ENCODE data around the gene GNAZ.

GNAZ gene

DNA sequence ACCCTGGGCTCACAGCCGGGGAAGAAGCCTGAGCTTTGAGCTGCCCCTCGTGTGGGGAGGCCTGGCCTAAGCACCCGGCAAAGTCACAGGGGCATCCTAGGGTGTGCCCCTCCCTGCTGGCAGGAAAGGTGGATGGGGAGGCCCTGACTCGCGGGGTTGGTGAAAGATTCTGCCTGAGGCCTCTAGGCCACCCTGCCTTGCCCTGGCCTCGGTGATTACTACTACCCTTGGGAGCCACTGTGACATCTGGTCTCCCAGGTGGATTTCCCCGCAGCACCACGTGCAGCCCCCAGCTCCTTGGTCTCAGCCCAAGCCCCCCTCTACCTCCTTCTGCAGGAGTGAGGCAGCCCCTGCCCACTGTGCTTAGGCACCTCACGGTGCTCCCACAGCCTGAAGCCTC, 23.9 kb downstream of the GNAZ start:
- no peak overlapping the region for H3K4me3 ChIP-seq (ENCODE audit: low read depth, low read length)
- no peak for DNase-seq (ENCODE audit: low read depth, low spot score)
- TF ChIP-seq, protein P1, sequence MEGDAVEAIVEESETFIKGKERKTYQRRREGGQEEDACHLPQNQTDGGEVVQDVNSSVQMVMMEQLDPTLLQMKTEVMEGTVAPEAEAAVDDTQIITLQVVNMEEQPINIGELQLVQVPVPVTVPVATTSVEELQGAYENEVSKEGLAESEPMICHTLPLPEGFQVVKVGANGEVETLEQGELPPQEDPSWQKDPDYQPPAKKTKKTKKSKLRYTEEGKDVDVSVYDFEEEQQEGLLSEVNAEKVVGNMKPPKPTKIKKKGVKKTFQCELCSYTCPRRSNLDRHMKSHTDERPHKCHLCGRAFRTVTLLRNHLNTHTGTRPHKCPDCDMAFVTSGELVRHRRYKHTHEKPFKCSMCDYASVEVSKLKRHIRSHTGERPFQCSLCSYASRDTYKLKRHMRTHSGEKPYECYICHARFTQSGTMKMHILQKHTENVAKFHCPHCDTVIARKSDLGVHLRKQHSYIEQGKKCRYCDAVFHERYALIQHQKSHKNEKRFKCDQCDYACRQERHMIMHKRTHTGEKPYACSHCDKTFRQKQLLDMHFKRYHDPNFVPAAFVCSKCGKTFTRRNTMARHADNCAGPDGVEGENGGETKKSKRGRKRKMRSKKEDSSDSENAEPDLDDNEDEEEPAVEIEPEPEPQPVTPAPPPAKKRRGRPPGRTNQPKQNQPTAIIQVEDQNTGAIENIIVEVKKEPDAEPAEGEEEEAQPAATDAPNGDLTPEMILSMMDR (IDR thresholded peaks at IDR 0.05; ENCODE audit: low read depth, low read length), result no peak
- in situ Hi-C loops (cut with HindIII; ENCODE audit: low sequenced_read_pairs), result no loop called here

DNA sequence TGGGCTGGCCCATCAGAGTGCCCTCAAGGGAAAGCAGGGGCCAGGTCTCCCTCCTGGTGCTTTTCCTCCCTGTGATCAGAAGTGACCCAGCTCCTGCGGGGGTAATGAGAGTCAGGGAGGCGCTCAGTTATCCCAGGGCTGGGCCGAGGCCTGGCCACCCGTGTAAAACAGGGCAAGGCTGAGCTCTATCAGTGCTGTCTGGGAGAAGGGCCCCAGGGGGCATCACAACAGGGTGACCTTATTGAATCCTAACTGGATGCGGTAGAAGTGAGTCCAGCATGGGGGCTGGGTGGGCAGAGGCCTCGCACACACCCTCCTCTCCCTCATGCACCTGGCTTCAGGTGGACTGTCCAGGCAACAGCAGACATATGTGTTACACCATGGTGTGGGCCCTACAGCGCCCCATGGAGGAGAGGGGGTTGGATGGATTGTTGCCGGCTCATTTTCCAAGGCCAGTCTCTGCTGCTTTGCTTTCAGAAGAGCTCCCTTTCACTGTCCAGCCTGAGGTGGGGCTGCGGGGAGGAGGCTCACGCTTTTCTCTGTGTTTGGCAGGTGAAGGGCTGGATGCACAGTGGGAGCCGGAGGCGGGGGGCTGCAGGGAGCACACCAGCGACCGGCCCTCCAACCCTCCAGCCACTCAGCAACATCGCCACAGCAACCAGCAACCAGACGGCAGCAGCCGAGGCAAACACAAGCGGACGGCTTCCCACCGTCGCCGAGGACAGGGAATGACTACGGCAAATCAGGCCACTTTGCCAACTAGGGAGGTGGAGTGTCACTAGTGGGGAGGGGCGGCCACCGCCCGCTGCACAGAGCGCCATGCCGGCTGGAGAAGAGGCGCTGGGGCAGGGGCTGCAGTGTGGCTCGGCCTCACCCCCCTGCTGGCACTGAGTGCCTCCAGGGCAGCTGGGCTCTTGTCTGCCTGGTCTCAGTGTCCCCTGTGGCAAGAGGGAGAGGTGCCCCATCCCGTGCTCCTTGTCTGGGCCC, 24.7 kb downstream of the GNAZ start:
- in situ Hi-C loops (cut with HindIII; ENCODE audit: low sequenced_read_pairs), result no loop called here
- DNase-seq (ENCODE audit: low read depth, low spot score), result no peak

DNA sequence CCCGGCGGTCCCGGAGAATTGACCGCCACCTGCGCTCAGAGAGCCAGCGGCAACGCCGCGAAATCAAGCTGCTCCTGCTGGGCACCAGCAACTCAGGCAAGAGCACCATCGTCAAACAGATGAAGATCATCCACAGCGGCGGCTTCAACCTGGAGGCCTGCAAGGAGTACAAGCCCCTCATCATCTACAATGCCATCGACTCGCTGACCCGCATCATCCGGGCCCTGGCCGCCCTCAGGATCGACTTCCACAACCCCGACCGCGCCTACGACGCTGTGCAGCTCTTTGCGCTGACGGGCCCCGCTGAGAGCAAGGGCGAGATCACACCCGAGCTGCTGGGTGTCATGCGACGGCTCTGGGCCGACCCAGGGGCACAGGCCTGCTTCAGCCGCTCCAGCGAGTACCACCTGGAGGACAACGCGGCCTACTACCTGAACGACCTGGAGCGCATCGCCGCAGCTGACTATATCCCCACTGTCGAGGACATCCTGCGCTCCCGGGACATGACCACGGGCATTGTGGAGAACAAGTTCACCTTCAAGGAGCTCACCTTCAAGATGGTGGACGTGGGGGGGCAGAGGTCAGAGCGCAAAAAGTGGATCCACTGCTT, 25.5 kb downstream of the GNAZ start:
- no peak for DNase-seq (ENCODE audit: low read depth, low spot score)
- TF ChIP-seq, protein P1 (IDR thresholded peaks at IDR 0.05; ENCODE audit: low read depth, low read length), result no peak
- H3K4me3 ChIP-seq (ENCODE audit: low read depth, low read length), result no peak overlapping the region
- in situ Hi-C loops (cut with HindIII; ENCODE audit: low sequenced_read_pairs), result no loop called here

More for the DNA sequence above, 24.7 kb downstream of the GNAZ start:
- TF ChIP-seq, protein P1 (IDR thresholded peaks at IDR 0.05; ENCODE audit: low read depth, low read length), result no peak
- H3K4me3 ChIP-seq (ENCODE audit: low read depth, low read length), result no peak overlapping the region

DNA sequence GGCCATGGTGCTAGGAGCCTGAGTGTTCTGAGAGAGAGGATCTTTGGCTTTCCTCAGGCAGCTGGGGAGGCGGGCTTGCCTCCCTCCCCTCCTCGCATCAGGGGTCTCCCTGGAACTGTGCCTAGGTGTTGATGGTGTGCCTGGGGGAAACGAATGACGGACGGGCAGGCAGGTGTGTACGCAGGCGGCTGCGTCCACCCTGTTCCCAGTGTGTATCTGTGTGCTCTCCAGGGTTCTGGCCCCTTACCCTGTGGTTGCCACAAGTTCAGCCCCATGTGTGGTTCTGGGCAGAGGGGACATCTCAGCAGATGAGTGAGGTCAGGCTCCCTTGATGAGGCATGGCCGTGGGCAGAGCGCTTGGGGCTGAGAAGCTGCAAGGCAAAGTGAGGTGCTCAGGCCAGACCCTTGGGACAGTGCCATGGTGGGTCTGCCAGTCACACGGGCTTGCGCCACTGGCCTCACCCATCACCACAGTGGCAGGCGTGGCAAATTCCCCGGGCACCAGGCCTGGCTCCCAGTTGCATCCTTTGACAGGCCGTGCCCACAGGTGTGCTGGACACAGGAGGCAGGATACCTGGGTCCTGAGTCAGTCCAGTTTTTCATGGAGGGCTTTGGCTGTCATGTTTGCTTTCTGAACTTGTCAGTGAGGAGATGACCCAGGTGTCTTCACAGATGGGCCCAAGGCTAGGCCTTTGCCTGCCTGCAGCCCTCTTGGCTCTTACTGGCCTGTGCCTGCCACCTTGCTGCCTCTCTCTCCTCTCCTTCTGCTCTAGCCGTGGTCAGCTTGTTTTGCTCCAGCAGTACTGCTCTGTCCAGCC, 27.3 kb downstream of the GNAZ start:
- no peak overlapping the region for H3K4me3 ChIP-seq (ENCODE audit: low read depth, low read length)
- in situ Hi-C loops (cut with HindIII; ENCODE audit: low sequenced_read_pairs), result no loop called here
- TF ChIP-seq, protein P1 (IDR thresholded peaks at IDR 0.05; ENCODE audit: low read depth, low read length), result no peak
- no peak for DNase-seq (ENCODE audit: low read depth, low spot score)

DNA sequence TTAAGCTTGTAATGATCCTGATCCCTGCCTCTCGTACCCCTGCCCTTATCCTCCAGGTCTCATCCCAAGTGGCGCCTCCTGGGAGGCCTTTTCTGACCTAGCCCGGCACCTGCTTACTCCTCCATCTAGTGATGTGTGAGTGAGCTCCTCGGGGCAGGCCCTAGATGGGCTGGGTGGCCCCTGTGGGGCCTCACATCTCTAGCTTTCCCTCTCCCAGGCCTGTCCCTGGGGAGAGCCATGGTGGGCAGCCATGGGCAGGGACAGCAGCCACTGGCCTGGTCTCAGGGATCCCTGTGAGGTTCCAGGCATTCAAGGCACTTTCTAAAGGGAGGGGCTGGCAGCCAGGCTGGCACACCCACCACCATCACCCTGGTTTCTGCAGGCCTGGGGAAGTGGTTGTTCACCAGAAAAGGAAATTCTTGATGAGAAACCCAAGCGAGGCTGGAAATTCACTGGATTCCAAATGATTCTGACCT, 27.9 kb downstream of the GNAZ start:
- TF ChIP-seq, protein P1 (IDR thresholded peaks at IDR 0.05; ENCODE audit: low read depth, low read length), result no peak
- in situ Hi-C loops (cut with HindIII; ENCODE audit: low sequenced_read_pairs), result no loop called here
- H3K4me3 ChIP-seq (ENCODE audit: low read depth, low read length), result no peak overlapping the region
- no peak for DNase-seq (ENCODE audit: low read depth, low spot score)
